Neutrophil (primary cell): Measurements from ENCODE around the gene GTPBP2.

Experiments
- H3K27ac ChIP-seq: fragments of 200-600 bp; sonication (generic); 2 replicates; pipeline ENCODE4 v1.5.1; 2016; ENCODE audit warnings: mild to moderate bottlenecking, moderate library complexity
- H3K27me3 ChIP-seq: fragments of 200-600 bp; sonication (generic); 2 replicates; pipeline ENCODE4 v1.6.0; 2016; ENCODE audit warnings: mild to moderate bottlenecking
- H3K36me3 ChIP-seq: fragments of 200-600 bp; sonication (generic); 2 replicates; pipeline ENCODE4 v1.5.1; 2017
- H3K4me1 ChIP-seq, 2 experiments: fragments of 200-600 bp in 1 of 2; sonication (generic) in 1 of 2; 1 replicate in 1 of 2; 2 replicates in 1 of 2; pipeline versions ENCODE4 v1.5.1 to v1.6.1; 2013 to 2016; ENCODE audit warnings: low read depth in 1 of 2, low read length in 1 of 2, mild to moderate bottlenecking in 1 of 2, moderate library complexity in 1 of 2; ENCODE audit not compliant: control insufficient read depth in 1 of 2, insufficient read depth in 1 of 2
- H3K4me3 ChIP-seq, 2 experiments: fragments of 200-600 bp in 1 of 2; sonication (generic) in 1 of 2; 1 replicate in 1 of 2; 2 replicates in 1 of 2; pipeline ENCODE4 v1.5.1; 2013 to 2016; ENCODE audit warnings: low read depth in 1 of 2, low read length in 1 of 2, mild to moderate bottlenecking in 1 of 2, moderate library complexity in 1 of 2
- H3K9me3 ChIP-seq: fragments of 200-600 bp; sonication (generic); 2 replicates; pipeline ENCODE4 v1.5.1; 2016
- TF ChIP-seq, protein P1 (sequence below): fragments of 200-600 bp; sonication (generic); IDR thresholded peaks from 2 replicates; pipeline ENCODE4 v1.5.1; 2016; ENCODE audit warnings: antibody characterized with exemption

Gene GTPBP2

GRCh38 chr6:43629104-43629504 lies at the start of gene GTPBP2:
TSS of gene GTPBP2 (minus strand) at chr6:43629264. CDS start at chr6:43629162, 102 bp downstream.
- H3K36me3 ChIP-seq = peaks cover 21% of the 10 kb centered on the region
- H3K27ac ChIP-seq = peak within 1 kb of the TSS; percentile 88
- peak within 1 kb of the TSS; percentile 93 to 95 for H3K4me3 ChIP-seq
- TF ChIP-seq, protein P1, sequence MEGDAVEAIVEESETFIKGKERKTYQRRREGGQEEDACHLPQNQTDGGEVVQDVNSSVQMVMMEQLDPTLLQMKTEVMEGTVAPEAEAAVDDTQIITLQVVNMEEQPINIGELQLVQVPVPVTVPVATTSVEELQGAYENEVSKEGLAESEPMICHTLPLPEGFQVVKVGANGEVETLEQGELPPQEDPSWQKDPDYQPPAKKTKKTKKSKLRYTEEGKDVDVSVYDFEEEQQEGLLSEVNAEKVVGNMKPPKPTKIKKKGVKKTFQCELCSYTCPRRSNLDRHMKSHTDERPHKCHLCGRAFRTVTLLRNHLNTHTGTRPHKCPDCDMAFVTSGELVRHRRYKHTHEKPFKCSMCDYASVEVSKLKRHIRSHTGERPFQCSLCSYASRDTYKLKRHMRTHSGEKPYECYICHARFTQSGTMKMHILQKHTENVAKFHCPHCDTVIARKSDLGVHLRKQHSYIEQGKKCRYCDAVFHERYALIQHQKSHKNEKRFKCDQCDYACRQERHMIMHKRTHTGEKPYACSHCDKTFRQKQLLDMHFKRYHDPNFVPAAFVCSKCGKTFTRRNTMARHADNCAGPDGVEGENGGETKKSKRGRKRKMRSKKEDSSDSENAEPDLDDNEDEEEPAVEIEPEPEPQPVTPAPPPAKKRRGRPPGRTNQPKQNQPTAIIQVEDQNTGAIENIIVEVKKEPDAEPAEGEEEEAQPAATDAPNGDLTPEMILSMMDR = peak; percentile 40
- H3K9me3 ChIP-seq = no peaks in the 10 kb centered on the region
- H3K4me1 ChIP-seq = peaks cover 42 to 43% of the 10 kb centered on the region in 2 experiments
- H3K27me3 ChIP-seq = no peaks in the 10 kb centered on the region

DNA sequence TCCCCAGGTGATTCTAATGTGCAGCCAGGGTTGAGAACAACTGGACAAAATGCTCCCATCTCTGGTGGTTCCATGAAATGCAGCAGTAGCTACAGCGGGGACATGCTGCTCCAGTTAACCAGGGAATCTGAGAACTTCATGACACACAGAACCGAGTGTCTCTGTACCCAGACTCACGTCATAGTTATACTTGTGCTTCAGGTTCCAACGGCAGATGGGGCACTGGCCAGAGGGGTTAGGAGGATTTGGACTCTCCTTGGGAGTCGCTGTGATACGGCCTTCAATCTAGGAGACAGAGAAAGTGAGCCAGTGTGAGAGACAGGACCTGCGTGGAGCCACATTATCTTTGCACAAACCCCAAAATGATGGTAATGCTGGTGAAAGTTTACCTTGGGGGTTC lies 49.3 kb upstream of the GTPBP2 start:
- TF ChIP-seq, protein P1 = no peak
- H3K4me3 ChIP-seq = no peak overlapping the region
- H3K27ac ChIP-seq = no peak overlapping the region
- no peaks in the 10 kb centered on the region for H3K9me3 ChIP-seq
- H3K36me3 ChIP-seq = peaks cover 84% of the 10 kb centered on the region
- no peaks in the 10 kb centered on the region for H3K27me3 ChIP-seq
- H3K4me1 ChIP-seq = peaks cover 0 to 1% of the 10 kb centered on the region in 2 experiments

- Histone ChIP-seq H3K9me3 (no peaks in the 10 kb centered on the region), H3K36me3 (peaks cover 90% of the 10 kb centered on the region), H3K27ac (no peak overlapping the region), H3K4me3 (no peak overlapping the region), H3K27me3 (no peaks in the 10 kb centered on the region), H3K4me1 (peaks cover 4 to 6% of the 10 kb centered on the region in 2 experiments)
- TF ChIP-seq, protein P1 = no peak
Observed at GRCh38 chr6:43677759-43678158, 48.7 kb upstream of the GTPBP2 start.

GRCh38 chr6:43676962-43677606 lies 48.0 kb upstream of the GTPBP2 start:
- Histone ChIP-seq H3K4me1 (peaks cover 11 to 12% of the 10 kb centered on the region in 2 experiments), H3K27ac (no peak overlapping the region), H3K9me3 (no peaks in the 10 kb centered on the region), H3K36me3 (peaks cover 96% of the 10 kb centered on the region), H3K4me3 (no peak overlapping the region), H3K27me3 (no peaks in the 10 kb centered on the region)
- TF ChIP-seq, protein P1 = no peak

GRCh38 chr6:43674921-43675320 lies 45.9 kb upstream of the GTPBP2 start:
- no peaks in the 10 kb centered on the region for H3K27me3 ChIP-seq
- no peak overlapping the region for H3K27ac ChIP-seq
- H3K9me3 ChIP-seq = no peaks in the 10 kb centered on the region
- peaks cover 99% of the 10 kb centered on the region for H3K36me3 ChIP-seq
- TF ChIP-seq, protein P1 = no peak
- H3K4me3 ChIP-seq = no peak overlapping the region
- H3K4me1 ChIP-seq = peaks cover 14 to 17% of the 10 kb centered on the region in 2 experiments
